GM21723 (cell line): ENCODE data around the gene PLSCR5.

Experiments used
- ATAC-seq: cut with Tn5 transposase; IDR thresholded peaks from one replicate; pipeline ENCODE4 v1.9.1; 2021; ENCODE audit warnings: mild to moderate bottlenecking, moderate library complexity; ENCODE audit not compliant: unreplicated experiment

The PLSCR5 gene, protein sequence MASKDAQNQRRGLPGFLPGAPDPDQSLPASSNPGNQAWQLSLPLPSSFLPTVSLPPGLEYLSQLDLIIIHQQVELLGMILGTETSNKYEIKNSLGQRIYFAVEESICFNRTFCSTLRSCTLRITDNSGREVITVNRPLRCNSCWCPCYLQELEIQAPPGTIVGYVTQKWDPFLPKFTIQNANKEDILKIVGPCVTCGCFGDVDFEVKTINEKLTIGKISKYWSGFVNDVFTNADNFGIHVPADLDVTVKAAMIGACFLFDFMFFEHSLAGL

DNA sequence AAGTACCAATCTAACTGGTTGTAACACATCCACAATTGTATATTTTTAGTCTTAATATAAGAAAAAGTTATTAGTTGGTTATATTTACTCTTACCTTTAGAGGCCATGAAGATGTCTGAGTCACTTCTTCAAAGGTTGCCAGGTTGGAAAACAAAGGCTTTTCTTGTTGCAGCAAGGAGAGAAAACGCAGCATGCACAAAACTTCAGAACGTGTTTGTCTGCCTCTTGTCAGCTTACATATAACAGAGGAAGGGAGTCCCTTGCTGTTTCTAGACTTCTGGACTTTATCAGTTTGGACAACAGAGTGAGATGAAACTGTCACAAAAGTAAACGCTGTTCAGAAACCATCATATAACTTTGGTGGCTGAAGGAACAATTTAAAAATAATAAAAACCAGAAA, at the start of gene PLSCR5:
TSS of gene PLSCR5 (minus strand) at position 241 of the 400 bp plus-strand sequence. CDS start at position 107, 134 bp downstream.
- no peak for ATAC-seq

DNA sequence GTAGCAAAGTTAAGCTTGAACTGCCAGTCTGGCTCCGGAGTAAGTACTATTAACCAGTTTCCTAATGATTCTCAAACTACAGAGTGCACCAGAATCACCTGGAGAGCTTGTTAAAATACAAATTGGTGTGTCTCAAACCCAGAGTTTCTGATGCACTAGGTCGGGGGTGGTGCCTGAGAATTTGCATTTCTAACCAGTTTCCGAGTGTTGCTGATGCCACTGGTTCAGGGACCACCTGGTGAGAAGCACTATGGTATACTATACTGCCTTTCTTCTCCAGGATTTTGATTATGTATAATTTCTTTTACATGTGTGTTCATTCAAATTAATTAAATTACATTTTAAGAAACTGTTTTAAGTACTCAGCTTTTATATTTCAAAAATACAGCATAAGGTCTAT, 48.8 kb upstream of the PLSCR5 start:
- no peak for ATAC-seq

DNA sequence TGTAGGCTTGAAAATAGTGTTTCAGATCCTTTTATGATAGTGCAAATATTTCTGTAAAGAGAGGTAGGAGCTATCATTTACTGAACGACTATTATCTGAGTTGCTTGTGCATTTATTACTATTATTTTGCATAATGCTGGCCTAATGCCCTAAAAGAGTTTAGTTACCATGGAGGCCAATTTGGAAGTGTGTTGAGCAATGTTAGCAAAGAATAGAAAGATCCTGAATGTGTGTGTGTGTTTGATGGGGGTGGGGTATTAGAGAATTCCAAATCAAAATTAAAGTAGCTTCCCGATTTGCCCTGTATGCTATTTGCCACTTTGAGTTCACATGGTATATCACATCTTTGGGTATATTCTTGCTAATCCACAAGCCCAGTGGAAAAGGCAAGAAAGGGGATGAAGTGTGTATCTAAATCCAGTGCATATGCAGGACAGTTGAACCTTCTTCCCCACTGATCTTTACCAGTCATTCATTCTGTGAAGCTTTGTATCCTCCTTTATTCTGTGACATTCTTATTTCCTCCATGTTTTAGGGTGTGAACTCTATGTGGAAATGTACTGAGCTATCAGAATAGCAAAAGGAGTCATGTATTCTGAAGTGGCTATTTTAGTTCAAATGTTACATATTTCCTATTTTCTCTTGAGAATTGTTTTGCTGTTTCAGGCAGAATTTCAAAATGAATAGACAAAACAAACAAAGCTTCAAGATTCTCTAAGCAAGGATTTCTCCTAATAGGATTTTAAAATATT, 45.7 kb upstream of the PLSCR5 start:
- no peak for ATAC-seq

DNA sequence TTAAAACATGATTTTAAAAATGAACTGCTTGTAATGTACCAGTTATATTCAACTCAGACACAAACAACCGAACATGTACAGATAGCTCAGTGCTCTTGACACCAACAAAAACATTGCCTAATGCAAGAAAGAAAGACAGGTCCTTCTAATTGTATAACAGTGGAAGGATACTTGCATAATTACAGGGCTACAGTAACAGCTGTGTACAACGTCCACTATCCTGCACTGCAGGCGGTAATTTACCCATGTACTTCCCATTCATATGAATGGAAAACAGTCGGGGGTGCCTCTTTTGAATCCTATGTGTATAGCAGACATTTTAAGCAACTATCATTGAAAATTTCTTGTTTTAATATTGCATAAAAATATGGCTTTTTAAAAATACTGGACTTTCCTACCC, 41.1 kb upstream of the PLSCR5 start:
- ATAC-seq: no peak

DNA sequence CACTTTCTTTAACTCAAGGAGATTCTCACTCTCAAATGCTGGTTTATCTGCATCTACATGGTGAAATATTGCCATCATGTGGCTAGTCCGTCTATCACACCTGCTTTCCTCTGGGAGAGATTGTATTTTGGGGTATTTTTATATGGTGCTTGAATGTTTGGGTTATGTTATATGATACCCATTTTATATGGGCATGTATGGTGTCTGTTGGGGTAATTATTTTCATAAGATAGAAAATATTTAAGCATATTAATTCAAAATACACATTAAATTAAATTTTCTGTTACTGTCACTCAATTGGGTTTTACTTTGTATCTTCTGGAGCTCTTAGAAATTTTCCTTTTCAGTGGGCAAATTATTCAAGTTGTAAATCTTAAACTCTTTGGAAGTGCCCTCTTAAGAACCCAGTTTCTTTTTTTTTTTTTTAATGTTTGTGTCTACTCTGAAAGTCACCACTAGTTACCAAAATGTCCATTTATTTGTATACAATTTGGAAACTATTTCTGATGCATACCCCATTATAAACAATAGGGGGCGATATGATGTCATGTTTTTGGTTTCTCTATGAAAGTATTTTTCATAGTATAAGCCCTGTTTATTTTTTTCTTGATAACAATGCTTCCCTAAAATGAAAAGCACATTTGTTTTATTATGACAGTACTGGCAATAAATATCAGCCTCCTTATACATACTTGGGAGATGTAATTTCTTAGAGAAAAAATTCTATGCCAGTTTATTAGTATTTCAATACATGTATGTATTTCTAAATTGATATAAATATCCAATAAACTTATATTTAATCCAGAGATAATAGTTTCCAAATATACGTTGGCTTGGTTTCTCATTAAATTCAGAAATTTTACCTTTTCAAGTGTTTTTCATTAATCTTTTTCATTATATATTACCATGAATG, 36.1 kb upstream of the PLSCR5 start:
- ATAC-seq: peak; percentile 85

DNA sequence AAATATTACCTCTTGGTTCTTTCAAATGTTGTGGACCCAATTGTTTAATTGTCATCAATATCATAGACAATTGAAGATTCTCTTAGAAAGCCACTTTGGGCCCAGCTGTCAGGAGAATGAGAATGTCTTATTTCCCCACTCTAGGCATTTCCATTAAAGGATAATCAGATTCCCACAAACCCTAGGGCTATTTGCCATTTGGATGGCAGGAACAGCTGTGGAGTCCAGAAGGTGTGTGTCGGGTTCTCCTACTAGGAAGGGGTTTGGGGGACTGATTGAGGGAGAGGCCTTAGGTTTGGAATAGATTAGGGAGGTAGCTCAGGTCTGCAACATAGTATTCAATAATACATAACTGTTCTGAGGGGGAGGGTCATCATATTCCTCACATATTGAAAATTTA, 35.2 kb upstream of the PLSCR5 start:
- ATAC-seq: no peak

DNA sequence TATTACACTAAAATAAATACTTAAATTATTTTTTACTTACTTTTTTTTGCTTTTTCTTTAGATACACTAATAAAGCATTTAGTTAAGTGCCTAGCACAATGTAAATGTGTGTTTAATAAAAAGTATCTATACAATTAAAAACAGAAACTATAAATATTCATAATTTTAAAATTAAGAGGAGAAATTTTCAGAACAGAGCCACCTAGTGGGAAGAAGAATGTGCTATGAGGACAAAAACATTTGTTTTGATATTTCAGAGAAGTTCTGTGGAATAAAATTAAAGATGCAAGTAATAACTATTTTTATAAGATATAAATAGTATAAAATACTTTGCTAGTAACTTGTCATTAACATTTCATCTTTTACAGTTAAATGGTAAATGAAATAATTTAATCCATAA, 33.6 kb upstream of the PLSCR5 start:
- no peak for ATAC-seq

DNA sequence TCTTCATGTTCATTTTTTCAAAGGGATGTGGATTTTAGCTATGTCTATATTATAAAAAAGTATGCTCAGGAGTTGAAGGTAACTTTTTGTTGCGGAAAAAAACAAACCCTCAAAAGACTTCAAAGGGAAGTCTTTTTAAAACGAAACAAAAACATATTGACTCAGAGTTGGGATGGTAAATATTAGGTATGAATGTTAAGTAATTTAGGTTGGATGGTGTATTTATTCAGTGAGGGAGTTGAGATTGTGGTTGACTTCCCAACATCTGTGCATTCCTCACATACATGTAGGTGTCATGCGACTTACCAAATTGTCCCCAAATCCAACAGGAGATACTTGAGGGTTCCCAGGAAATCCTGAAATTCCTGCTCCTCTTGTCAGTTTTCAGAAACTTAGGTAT, 32.7 kb upstream of the PLSCR5 start:
- ATAC-seq: no peak

DNA sequence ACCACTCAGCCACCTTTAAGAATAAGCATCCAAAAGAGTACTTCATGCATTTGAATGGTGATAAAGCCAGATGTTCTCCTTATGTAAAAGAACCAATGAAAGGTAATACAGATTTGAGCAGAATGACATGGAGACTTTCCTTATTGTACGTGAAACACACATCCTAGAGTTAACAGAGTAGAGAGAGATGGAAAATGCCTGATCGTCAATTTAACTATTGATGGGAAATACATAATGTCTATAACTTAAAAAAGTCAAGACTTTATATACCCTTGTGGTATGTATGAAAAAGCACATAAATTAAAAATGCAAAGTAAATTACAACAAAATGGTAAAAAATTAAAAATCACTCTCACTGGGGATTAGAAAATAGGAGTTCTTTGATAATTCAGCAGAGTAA, 31.7 kb upstream of the PLSCR5 start:
- ATAC-seq: no peak

DNA sequence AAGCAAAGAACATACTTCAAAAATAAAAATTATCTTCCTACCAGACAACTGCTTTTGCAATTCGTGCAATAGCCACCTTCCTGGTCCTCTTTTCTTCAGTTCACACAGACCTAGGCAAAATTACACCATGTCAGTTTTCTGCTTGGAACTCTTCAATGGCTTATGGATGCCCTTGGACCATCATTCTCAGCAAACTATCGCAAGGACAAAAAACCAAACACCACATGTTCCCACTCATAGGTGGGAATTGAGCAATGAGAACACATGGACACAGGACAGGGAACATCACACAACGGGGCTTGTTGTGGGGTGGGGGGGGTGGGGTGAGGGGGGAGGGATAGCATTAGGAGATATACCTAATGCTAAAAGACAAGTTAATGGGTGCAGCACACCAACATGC, 29.2 kb upstream of the PLSCR5 start:
- no peak for ATAC-seq

DNA sequence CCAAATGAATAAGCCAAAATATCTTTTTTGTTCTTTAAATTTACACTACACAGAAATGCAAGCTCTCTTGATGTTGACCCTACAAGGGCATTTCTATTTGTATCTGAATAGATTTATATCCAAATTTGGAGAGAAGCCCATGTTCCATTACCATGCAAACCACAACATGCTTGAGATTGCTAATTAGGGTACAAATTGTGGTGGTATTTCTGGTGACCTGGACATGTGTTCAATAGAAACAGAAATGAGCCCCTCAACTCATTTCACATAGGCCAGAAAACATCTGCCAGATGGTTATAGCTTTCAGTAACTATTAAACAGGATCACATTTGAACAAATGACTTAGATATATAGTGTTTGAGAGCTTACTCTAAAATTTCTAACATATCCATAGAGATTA, 23.5 kb upstream of the PLSCR5 start:
- no peak for ATAC-seq

DNA sequence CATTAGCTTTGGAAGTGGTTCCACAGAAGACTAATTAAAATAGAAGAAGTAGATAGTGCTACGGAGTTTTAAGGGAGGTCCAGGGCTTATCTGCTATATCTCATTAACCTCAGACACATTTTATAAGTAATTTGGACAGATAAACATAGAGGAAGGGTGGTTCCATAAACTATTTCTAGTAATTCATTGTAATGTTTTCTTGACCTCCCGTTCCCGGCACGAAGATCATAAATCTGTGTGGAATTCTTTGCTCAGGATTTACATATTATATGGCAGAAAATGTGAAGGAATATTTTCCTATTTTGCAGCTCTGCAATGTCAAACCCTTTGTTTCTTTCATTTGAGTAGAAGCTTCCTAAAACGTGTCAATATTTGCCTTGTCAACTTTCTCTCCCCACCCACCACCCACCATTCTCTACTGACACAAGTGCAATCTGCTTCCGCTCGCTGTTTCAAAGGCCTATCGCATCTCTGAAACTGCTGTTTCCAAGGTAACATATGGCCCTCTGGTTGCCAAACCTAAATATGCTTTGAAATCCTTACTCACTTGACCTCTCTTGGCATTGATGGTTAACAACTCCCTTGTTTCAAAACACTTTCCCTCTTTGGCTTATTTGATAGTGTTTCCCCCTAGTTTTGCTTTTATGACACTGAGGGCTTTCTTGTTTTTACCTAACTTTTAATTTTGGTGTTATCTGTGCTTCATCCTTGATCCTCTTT, 21.4 kb upstream of the PLSCR5 start:
- ATAC-seq: no peak

DNA sequence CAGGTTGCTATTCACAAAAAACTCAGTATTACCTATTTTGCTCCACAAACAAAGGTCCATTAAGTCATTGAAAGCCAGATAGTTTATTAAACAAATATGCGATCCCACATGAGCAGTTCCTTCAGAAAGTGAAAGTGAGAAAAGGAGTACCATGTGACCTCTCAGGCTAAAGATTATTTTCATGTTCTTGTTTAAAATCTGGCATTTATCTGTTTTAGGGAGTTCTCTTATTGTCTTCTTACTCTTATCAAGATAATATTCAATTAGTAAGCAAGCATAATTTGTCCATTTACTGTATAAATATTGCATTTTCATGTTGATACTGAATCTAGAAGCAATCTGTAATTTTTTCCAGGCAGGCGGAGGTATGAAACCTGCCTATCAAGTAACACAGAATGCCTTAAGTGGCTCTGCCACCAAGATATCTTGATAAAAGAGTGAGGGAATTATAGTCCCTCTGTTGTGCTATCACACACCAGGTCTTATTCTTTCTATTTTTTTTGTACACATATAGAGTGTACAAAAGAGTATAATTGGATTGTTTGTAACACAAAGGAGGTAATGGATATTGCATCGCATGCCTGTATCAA, 20.1 kb upstream of the PLSCR5 start:
- ATAC-seq: peak; percentile 82

DNA sequence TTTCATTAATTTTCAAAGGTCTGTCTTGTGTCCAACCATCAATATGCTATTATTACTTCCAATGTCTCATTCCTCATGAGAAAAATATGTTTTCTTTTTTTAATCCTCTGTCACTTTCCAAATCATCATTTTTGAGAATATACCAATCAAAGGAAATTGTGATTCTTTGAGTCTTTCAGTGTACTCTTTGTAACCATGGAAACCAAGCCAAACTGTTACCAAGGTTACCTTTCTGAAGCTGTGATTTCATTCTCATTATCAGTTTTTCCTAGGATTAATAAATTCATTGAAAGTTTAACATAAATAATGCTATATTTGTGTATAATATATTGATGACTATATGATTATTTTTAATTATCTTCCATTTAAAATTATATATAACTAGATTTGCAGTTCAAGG, 16.6 kb upstream of the PLSCR5 start:
- ATAC-seq: no peak

DNA sequence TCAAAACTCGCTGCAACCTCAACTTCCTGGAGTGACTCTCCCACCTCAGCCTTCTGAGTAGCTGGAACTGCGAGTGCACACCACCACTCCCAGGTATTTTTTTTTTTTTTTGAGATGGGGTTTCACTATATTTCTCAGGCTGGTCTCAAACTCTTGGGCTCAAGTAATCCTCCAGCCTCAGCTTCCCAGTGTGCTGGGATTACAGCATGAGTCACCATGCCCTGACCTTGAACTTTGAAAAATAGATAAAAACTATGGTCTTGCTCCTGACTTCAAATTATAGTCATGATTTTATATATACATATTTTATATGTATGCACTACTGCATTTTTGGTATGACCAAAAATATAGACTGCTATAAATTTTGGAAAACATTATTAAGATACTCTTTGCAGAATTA, 6.9 kb upstream of the PLSCR5 start:
- no peak for ATAC-seq

DNA sequence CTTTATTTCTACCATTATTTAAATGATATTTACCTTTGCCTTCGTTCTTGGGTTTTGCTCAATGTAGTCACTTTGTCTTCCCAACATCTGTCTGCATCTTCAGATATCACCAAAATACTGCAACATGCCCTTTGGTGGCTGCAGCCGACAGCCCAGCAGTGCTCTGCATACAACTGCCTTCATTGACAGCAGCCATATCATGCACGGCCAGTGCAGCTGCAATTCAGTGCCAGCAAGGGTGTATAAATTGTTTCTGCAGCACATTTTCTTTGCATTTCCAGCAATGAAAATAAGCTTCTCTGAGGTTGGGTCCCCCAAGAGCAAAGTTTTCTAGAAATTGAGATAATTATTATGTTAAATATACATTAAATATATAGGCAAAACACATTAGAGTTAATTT, 6.0 kb upstream of the PLSCR5 start:
- ATAC-seq: no peak

DNA sequence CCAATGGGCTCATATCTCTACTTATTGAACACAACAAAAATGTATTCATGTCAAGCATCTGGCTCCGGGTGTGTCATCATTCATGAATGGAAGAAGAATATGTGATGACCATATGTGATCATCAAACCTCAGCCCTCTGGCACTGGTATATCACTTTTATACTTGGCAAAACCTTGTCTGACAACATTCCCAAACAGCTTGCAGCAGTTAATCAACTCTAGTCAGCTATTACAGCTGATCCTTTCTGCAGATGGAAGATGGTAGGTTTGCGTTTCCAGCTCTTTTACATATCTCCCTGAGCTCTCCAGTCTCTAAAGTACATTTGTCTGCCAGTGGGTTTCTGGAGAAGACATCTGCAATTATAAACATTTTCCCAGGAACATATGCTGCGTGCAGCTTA, 6.6 kb downstream of the PLSCR5 start:
- ATAC-seq: no peak

DNA sequence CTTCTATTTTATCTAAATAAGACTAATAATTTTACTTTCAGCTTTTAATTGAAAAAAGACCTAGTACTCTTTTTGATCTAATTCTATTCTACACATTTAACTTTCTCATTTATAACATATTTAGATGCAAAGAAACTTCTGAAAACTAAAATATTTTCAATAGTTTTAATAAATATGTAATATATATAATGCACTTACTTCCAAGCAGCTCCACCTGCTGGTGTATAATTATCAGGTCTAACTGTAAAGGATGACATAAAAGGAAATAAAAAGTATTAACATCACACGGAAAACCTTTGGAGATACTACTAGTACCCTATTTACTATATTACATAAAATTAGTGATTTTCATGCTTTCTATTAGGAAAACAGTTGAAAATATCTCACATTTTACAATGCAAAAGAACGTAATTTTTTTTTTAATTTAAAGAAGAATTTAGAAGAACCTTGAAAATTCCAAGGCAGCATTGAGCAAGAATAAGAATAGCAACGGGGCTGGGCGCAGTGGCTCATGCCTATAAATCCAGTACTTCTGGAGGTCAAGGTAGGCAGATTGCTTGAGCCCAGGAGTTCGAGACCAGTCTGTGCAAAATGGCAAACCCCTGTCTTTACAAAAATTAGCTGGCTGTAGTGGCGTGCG, 10.2 kb downstream of the PLSCR5 start:
- ATAC-seq: no peak

DNA sequence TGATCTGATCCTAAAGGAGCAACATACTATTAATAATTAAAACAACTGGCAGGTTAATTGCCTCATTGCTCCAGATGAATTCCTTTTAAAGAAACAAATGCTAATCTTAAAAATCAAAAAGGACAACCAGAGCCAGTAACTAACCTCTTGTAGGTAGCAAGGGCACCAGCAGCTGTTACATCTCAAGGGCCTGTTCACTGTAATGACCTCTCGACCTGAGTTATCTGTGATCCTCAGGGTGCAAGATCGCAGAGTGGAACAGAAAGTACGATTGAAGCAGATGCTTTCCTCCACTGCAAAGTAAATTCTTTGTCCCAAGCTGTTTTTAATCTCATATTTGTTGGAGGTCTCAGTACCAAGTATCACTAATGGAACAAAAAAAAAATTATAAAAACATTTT, 11.4 kb downstream of the PLSCR5 start:
- ATAC-seq: no peak

DNA sequence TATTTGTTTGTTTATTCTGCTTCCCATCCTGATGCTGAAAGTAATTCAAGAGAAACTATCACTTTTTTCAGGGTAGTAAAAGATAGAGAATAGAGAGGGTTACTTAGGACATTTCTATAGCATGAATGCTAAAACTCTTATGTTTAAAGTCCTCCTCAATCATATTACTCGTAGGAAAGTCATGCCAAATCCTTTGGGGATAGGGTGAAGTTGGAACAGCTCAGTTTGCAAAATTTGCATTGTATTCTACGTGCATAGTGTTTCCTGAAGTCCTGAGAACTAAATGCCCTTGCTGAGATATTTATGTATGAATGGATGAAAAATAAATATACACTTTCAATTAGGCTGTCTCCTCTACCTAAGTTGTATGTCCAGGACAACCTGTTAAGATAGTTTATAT, 14.6 kb downstream of the PLSCR5 start:
- ATAC-seq: no peak
